ENCODE data around the gene EFCAB12.

Gene EFCAB12

DNA sequence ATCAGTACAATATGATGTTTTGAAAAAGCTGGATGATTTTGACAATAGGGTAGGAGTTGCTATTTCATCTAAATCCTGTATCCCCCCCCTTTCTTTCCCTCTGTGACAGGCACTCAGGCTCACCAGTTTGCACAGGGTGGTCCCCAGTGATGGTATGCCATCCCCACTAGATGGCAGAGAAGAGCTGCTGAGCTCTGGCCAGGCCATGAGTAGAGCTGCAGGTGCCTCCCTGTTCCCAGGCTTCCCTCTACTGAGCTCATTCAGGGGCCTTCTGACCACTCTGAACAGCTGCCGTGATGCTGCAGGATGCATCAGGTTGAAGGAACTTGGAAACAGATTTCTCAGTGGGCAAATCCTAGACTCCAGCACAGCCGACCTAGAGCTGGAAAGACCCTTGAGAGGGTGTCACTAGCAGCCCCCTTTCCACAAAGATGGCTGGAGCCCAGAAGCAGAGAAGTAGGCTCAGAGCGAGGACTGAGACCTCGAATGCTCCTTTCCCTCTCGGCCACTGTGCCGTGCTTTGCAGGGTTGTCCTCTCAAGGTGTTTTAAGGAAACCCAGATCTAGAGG lies 45.1 kb downstream of the EFCAB12 start:
- Mint-ChIP-seq H3K27me3 (no peaks in the 10 kb centered on the region), H3K36me3 (ENCODE audit: insufficient read depth) (peaks cover 12% of the 10 kb centered on the region), H3K27ac (ENCODE audit: low read depth) (no peak overlapping the region), H3K4me1 (no peaks in the 10 kb centered on the region), H3K4me3 (no peak overlapping the region), H3K9me3 (no peaks in the 10 kb centered on the region)
- peak in 1 of 2 donors; percentile 22 for DNase-seq (ENCODE audit: low spot score in 2 of 2)
- peak; percentile 81 for ATAC-seq (replicated peaks; ENCODE audit: extremely low read depth, poor library complexity, severe bottlenecking)

DNA sequence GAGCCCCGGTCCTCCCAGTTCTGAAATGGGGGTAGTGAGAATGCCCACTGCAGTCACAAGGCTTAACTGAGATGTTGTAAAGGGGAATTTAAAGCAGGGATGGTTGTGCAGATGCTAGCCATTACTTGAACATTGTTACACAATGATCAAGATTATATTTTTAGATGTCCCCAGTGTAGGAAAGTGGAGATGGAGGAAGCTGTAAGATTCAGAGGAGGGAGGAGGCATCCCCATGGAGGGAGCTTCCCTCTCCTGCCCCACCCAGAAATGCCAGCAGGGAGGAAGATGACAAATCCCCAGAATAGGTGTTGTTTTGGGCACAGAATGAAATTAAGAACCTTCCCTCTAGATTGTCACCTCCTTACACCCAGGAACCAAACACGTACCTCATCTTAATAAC lies 46.1 kb downstream of the EFCAB12 start:
- Mint-ChIP-seq H3K4me1 (no peaks in the 10 kb centered on the region), H3K27ac (ENCODE audit: low read depth) (no peak overlapping the region), H3K9me3 (no peaks in the 10 kb centered on the region), H3K27me3 (no peaks in the 10 kb centered on the region), H3K4me3 (no peak overlapping the region), H3K36me3 (ENCODE audit: insufficient read depth) (peaks cover 4% of the 10 kb centered on the region)
- ATAC-seq (replicated peaks; ENCODE audit: extremely low read depth, poor library complexity, severe bottlenecking) (no peak), DNase-seq (ENCODE audit: low spot score in 2 of 2) (no peak)

DNA sequence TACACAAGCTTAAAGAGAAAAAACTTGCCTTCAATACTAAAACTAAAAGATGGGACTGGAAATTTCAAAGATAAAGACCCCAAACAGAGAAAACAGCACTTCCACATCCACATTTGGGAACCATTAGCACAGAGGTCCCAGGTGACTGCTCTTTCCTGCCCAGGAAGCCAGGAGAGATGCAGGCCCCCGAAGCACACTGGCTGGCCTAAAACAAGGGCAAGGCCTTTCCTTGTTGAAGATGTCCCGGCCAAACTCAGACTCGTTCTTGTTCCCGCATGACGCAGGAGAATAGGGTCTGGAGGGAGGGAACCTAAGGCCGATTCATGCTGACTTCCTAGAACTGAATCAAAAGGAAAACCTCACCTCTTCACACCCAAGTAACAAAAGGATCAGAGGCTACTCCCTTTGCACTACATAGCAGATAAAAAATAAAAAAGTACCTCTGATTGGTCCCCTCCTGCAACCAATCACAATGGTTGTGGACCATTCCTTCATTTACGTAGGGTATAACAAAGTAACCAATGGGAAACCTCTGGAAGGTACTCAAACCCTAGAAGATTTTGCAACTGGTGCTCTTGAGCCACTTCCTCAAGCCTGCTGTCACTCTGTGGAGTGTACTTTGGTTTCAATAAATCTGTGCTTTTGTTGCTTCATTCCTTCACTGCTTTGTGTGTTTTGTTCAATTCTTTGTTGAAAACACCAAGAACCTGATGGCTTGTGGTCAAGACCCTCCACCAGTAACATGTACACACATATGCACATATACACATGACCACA lies 48.7 kb downstream of the EFCAB12 start:
- no peaks in the 10 kb centered on the region for H3K4me1 Mint-ChIP-seq
- no peak overlapping the region for H3K27ac Mint-ChIP-seq (ENCODE audit: low read depth)
- H3K9me3 Mint-ChIP-seq: no peaks in the 10 kb centered on the region
- no peak for DNase-seq (ENCODE audit: low spot score in 2 of 2)
- no peak overlapping the region for H3K4me3 Mint-ChIP-seq
- no peaks in the 10 kb centered on the region for H3K27me3 Mint-ChIP-seq
- H3K36me3 Mint-ChIP-seq (ENCODE audit: insufficient read depth): peaks cover 4% of the 10 kb centered on the region
- no peak for ATAC-seq (replicated peaks; ENCODE audit: extremely low read depth, poor library complexity, severe bottlenecking)

DNA sequence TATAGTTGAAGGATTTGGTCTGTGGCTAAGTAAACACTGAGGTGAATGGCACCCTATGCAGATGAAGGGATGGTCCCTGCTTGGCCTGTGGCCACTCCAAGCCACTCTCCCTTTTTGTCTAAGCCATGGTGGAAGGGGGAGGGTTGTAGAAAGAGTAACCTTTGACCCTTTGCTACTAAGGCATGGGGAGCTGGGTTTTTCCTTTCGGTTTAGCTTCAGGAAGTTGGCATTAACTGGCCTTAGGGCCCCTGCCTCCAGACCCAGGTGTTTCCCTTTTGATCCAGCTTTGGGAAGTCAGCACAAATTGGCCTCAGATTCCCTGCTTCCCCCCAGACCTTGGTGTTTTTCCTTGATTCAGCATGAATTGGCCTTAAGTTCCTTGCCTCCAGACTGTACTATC lies 49.5 kb downstream of the EFCAB12 start:
- ATAC-seq (replicated peaks; ENCODE audit: extremely low read depth, poor library complexity, severe bottlenecking): no peak
- H3K4me1 Mint-ChIP-seq: no peaks in the 10 kb centered on the region

DNA sequence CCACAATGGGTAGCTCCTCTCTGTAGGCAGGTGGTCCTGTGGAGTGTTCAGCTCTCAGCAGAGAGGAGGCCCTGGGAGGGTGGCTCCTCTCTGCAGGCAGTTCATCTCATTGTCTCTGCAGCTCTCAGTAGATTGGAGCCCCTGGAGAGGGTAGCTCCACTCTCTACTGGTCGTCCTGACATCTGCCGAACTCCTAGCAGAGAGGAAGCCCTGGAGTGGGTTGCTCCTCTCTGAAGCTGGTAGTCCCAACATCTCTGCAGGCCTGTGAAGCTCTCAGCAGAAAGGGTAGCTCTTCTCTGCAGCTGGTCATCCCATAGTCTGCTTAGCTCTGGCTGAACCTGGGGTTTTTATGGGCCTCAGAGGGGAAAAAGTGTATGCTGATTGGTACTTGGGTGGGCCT lies 50.8 kb downstream of the EFCAB12 start:
- H3K27me3 Mint-ChIP-seq: no peaks in the 10 kb centered on the region
- no peaks in the 10 kb centered on the region for H3K4me1 Mint-ChIP-seq
- H3K4me3 Mint-ChIP-seq: no peak overlapping the region
- ATAC-seq (replicated peaks; ENCODE audit: extremely low read depth, poor library complexity, severe bottlenecking) (no peak), DNase-seq (ENCODE audit: low spot score in 2 of 2) (no peak)
- H3K27ac Mint-ChIP-seq (ENCODE audit: low read depth): no peak overlapping the region
- no peaks in the 10 kb centered on the region for H3K9me3 Mint-ChIP-seq
- no peaks in the 10 kb centered on the region for H3K36me3 Mint-ChIP-seq (ENCODE audit: insufficient read depth)

More for the DNA sequence above, 49.5 kb downstream of the EFCAB12 start:
- Mint-ChIP-seq H3K36me3 (ENCODE audit: insufficient read depth) (peaks cover 4% of the 10 kb centered on the region), H3K9me3 (no peaks in the 10 kb centered on the region), H3K27ac (ENCODE audit: low read depth) (no peak overlapping the region), H3K27me3 (no peaks in the 10 kb centered on the region), H3K4me3 (no peak overlapping the region)
- no peak for DNase-seq (ENCODE audit: low spot score in 2 of 2)

DNA sequence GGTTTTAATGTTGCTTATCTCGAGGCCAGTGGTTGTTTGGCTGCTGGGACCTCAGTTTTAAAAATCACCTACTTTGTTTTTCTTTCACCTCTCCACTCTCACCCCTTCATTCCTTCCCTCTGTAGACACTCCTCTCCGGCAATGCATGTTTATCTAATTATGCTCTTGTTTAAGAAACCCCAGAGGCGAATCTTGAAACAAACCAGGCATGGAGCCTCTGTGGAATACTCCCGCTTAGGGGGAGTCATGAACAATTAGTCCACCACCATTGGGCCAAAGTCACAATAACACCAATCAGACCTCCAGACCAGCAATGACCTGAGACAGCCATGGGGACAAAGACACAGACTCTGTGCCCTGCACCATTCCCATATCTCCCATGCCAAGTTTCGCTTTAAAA lies 53.3 kb downstream of the EFCAB12 start:
- ATAC-seq (replicated peaks; ENCODE audit: extremely low read depth, poor library complexity, severe bottlenecking): no peak
- DNase-seq (ENCODE audit: low spot score in 2 of 2): no peak
- H3K4me3 Mint-ChIP-seq: no peak overlapping the region
- H3K27me3 Mint-ChIP-seq: no peaks in the 10 kb centered on the region
- no peaks in the 10 kb centered on the region for H3K9me3 Mint-ChIP-seq
- H3K4me1 Mint-ChIP-seq: no peaks in the 10 kb centered on the region
- H3K27ac Mint-ChIP-seq (ENCODE audit: low read depth): no peak overlapping the region
- H3K36me3 Mint-ChIP-seq (ENCODE audit: insufficient read depth): no peaks in the 10 kb centered on the region

DNA sequence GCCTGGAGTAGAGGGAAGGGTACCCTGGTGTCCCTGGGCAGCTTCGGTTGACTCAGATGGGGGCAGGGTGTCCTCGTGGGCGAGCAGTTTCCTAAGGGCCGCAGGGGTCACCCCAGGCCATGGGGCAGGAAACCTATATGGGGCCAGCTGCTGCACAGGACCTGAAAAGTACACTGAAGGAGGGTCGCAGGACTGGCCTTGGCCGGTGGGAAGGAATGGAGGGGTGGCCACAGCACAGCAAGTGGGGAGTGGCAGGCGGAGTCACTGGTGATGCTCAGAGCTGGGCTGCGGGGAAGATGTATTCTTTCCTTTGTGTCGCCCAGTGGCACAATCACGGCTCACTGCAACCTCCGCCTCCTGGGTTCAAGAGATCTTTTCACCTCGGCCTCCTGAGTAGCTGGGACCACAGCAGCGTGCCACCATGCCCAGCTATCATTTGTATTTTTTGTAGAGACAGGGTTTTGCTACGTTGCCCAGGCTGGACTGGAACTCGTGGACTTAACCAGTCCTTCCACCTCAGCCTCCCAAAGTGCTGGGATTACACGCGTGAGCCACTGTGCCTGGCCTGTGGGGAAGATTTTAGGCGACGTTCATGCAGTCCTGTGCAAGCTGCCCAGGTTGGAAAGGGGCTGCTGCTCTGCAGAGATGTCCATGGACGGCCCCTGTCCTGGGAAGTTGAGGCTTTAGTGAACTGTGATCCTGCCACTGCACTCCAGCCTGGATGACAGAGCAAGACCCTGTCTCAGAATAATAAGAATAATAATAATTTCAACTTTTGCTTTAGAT lies 57.2 kb downstream of the EFCAB12 start:
- Mint-ChIP-seq H3K27ac (ENCODE audit: low read depth) (no peak overlapping the region), H3K4me1 (no peaks in the 10 kb centered on the region), H3K27me3 (no peaks in the 10 kb centered on the region), H3K9me3 (no peaks in the 10 kb centered on the region), H3K4me3 (no peak overlapping the region), H3K36me3 (ENCODE audit: insufficient read depth) (no peaks in the 10 kb centered on the region)
- DNase-seq (ENCODE audit: low spot score in 2 of 2) (no peak), ATAC-seq (replicated peaks; ENCODE audit: extremely low read depth, poor library complexity, severe bottlenecking) (no peak)

DNA sequence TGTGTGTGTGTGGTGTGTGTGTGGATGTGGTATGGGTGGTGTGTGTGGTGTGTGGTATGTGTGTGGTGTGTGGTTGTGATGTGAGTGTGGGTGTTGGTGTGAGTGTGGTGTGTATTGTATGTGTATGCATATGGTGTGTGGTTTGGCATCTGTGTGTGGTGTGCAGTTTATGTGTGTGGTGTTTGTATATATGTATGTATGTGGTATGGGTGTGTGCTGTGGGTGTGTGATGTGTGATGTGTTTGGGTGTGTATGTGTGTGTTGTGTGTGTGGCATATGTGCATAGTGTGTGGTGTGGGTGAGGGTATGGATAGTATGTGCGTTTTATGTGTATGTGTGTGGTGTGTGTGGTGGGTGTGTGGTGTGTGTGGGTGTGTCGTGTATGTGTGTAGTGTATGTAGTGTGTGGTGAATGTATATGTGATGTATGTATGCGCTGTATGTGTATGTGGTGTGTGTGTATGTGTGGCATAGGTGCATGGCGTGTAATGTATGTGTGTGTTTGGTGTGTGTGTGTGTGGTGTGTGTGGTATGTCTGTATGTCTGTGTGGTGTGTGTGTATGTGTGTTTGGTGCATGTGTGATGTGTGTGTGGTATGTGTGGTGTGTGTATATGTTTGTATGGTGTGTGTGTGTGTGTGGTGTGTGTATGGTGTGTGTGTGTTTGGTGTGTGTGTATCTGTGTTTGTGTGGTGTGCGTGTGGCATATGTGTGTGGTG lies 58.0 kb downstream of the EFCAB12 start:
- Mint-ChIP-seq H3K27me3 (no peaks in the 10 kb centered on the region), H3K27ac (ENCODE audit: low read depth) (no peak overlapping the region), H3K36me3 (ENCODE audit: insufficient read depth) (no peaks in the 10 kb centered on the region), H3K9me3 (no peaks in the 10 kb centered on the region), H3K4me1 (no peaks in the 10 kb centered on the region), H3K4me3 (no peak overlapping the region)
- ATAC-seq (replicated peaks; ENCODE audit: extremely low read depth, poor library complexity, severe bottlenecking) (no peak), DNase-seq (ENCODE audit: low spot score in 2 of 2) (no peak)

DNA sequence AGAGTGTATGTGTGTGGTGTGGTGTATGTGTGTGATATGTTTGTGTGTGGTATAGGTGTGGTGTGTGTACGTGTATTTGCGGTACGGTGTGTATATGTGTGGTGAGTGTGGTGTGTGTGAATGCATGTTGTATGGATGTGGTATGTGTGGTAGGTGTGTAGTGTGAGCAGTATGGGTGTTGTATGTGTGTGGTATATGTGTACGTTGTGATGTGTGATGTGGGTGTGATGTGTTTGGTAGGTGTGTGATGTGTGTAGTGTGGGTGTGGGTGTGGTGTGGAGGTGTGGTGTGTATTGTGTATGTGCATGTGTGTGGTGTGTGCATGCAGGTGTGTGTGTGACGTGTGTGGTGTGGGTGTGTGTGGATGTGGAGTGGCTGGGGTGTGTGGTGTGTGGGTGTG lies 58.7 kb downstream of the EFCAB12 start:
- no peaks in the 10 kb centered on the region for H3K9me3 Mint-ChIP-seq
- no peaks in the 10 kb centered on the region for H3K36me3 Mint-ChIP-seq (ENCODE audit: insufficient read depth)
- no peaks in the 10 kb centered on the region for H3K27me3 Mint-ChIP-seq
- no peak overlapping the region for H3K27ac Mint-ChIP-seq (ENCODE audit: low read depth)
- ATAC-seq (replicated peaks; ENCODE audit: extremely low read depth, poor library complexity, severe bottlenecking) (no peak), DNase-seq (ENCODE audit: low spot score in 2 of 2) (no peak)
- no peak overlapping the region for H3K4me3 Mint-ChIP-seq
- no peaks in the 10 kb centered on the region for H3K4me1 Mint-ChIP-seq

DNA sequence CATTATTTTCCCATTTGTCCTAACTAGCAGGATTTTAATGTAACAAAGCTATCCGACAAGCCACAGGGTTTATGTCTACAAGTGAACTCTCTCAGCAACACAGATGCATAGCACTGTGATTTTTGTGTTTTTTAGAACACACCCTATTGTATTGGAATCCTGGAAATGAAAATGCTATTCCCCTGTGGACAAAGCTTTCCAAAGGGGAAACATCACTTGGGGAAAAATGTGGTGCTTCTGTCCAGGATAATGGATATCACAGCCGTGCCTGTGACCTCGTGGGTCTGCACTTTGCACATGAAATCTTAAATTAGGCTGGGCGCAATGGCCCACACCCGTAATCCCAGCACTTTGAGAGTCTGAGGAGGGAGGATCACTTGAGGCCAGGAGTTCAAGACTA lies 60.6 kb downstream of the EFCAB12 start:
- Mint-ChIP-seq H3K4me3 (no peak overlapping the region), H3K36me3 (ENCODE audit: insufficient read depth) (no peaks in the 10 kb centered on the region), H3K4me1 (no peaks in the 10 kb centered on the region), H3K9me3 (no peaks in the 10 kb centered on the region), H3K27ac (ENCODE audit: low read depth) (no peak overlapping the region), H3K27me3 (no peaks in the 10 kb centered on the region)
- ATAC-seq (replicated peaks; ENCODE audit: extremely low read depth, poor library complexity, severe bottlenecking): no peak
- no peak for DNase-seq (ENCODE audit: low spot score in 2 of 2)

DNA sequence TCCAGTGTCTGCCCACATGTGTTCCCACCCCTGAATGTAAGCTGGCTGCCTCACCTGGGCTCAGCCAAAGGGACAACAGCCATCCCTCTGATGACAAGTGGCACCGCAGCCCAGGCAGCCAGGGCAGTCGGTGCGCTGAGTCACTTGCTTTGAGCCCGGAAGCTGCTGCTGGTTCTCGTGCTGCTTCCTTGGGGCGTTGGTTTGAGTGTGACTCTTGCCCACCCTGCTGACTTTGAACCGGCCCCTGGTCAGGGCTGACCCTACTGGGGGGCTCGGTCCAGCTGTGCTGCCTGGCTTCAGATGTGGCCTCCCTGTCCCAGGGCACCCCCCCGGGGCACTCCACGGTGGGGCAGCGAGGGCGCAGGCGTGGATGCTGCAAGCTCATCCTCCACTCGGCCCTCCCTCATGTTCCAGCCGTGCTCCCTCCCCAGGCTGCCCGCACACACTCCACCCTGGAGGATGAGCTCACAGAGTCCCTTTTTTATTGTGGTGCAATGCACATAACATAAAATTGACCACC lies 62.1 kb downstream of the EFCAB12 start:
- ATAC-seq (replicated peaks; ENCODE audit: extremely low read depth, poor library complexity, severe bottlenecking) (no peak), DNase-seq (ENCODE audit: low spot score in 2 of 2) (no peak)
- Mint-ChIP-seq H3K27ac (ENCODE audit: low read depth) (no peak overlapping the region), H3K36me3 (ENCODE audit: insufficient read depth) (no peaks in the 10 kb centered on the region), H3K4me1 (no peaks in the 10 kb centered on the region), H3K27me3 (no peaks in the 10 kb centered on the region), H3K4me3 (no peak overlapping the region), H3K9me3 (no peaks in the 10 kb centered on the region)

DNA sequence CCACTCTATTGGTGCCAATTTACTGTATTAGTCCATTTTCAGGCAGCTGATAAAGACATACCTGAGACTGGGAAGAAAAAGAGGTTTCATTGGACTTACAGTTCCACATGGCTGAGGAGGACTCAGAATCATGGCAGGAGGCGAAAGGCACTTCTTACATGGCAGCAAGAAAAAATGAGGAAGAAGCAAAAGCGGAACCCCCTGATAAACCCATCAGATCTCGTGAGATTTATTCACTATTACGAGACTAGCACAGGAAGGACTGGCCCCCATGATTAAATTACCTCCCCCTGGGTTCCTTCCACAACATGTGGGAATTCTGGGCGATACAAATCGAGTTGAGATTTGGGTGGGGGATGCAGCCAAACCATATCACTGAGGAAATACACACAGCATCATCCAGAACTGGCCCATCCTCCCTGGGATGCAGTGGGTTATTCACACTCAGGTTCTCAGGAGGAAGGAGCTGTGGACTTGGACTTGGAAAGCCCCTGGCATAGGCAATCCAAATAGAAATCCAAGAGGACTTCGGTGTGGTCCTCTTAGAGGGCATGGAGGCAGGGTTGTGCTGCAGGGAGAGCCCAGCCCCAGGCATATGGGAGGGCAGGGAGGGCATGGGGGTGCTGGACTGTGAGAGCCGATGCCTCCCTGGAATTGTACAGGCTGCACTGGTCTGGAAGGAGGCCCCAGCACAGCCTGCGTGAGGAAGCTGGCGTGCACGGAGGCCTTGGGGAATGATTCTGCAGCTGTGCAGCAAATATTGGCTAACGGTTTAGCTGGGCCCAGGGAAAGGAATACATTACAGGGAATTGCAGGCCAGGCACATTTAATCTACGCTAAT lies 62.9 kb downstream of the EFCAB12 start:
- H3K27ac Mint-ChIP-seq (ENCODE audit: low read depth): no peak overlapping the region
- DNase-seq (ENCODE audit: low spot score in 2 of 2) (no peak), ATAC-seq (replicated peaks; ENCODE audit: extremely low read depth, poor library complexity, severe bottlenecking) (no peak)
- H3K9me3 Mint-ChIP-seq: no peaks in the 10 kb centered on the region
- no peaks in the 10 kb centered on the region for H3K4me1 Mint-ChIP-seq
- no peaks in the 10 kb centered on the region for H3K27me3 Mint-ChIP-seq
- no peak overlapping the region for H3K4me3 Mint-ChIP-seq
- no peaks in the 10 kb centered on the region for H3K36me3 Mint-ChIP-seq (ENCODE audit: insufficient read depth)

All from central memory CD8-positive, alpha-beta T cell (primary cell).